IMR-90 (cell line): Measurements from ENCODE around the gene SLC6A11. TPM values are rescaled to one million over a fixed set of nuclear protein-coding genes. Genes with fewer than 3 reads are reported as not detected.

Source experiments
- ATAC-seq: fragments of 200-7000 bp; cut with Tn5 transposase; 2 replicates; pipeline ENCODE4 v1.9.1; 2020; ENCODE audit warnings: low read depth, mild to moderate bottlenecking, moderate library complexity
- BruUV-seq: library from RNA; stranded (reverse); fragments of 400-500 nt; replicated peaks from 2 replicates; lab custom pipeline; 2021; lab: Mats Ljungman, UMichigan
- CTCF ChIA-PET: fragments of 300-600 bp; formaldehyde crosslinking; extraction: SDS; loops from one replicate; lab custom pipeline; 2021; ENCODE audit warnings: antibody characterized with exemption; lab: Yijun Ruan, JAX
- POLR2A ChIA-PET: fragments of 300-600 bp; sonication (Branson Sonifier 250); formaldehyde crosslinking; loops from one replicate; lab custom pipeline; 2022; ENCODE audit warnings: antibody characterized with exemption; ENCODE audit not compliant: unreplicated experiment; lab: Charles Lee
- DNase-seq: peaks from one replicate; pipeline ENCODE4 v3.0.0; 2013
- H2AFZ ChIP-seq: replicated peaks from 2 replicates; pipeline ENCODE3; 2013; ENCODE audit warnings: low read length, mild to moderate bottlenecking; ENCODE audit not compliant: poor library complexity
- H2AK5ac ChIP-seq: 2 replicates; pipeline ENCODE4 v1.6.1; 2013; ENCODE audit warnings: low read depth, low read length, inconsistent platforms
- H2AK9ac ChIP-seq: replicated peaks from 2 replicates; pipeline ENCODE3; 2013; ENCODE audit warnings: mild to moderate bottlenecking, low read depth, low read length, moderate library complexity; ENCODE audit not compliant: poor library complexity
- H2BK120ac ChIP-seq: 2 replicates; pipeline ENCODE4 v1.6.1; 2013; ENCODE audit warnings: low read depth, low read length, inconsistent platforms
- H2BK15ac ChIP-seq: 3 replicates; pipeline ENCODE4 v1.6.1; 2013; ENCODE audit warnings: low read depth, low read length, inconsistent platforms
- H2BK20ac ChIP-seq: 2 replicates; pipeline ENCODE4 v1.6.1; 2013; ENCODE audit warnings: low read depth, mild to moderate bottlenecking, inconsistent platforms, low read length, moderate library complexity
- H2BK5ac ChIP-seq: 2 replicates; pipeline ENCODE4 v1.6.1; 2013; ENCODE audit warnings: mild to moderate bottlenecking, low read depth, low read length, inconsistent platforms; ENCODE audit not compliant: poor library complexity, severe bottlenecking
- H3K14ac ChIP-seq: replicated peaks from 2 replicates; pipeline ENCODE4 v1.6.1; 2013; ENCODE audit warnings: low read depth, low read length, inconsistent platforms
- H3K18ac ChIP-seq: 2 replicates; pipeline ENCODE4 v1.6.1; 2013; ENCODE audit warnings: low read depth, low read length, control low read depth
- H3K23ac ChIP-seq: 2 replicates; pipeline ENCODE4 v1.6.1; 2013; ENCODE audit warnings: low read depth, low read length, inconsistent platforms
- H3K27ac ChIP-seq: 2 replicates; pipeline ENCODE4 v1.5.1; 2013; ENCODE audit warnings: mild to moderate bottlenecking, control low read depth, low read length; ENCODE audit not compliant: insufficient read depth
- H3K27me3 ChIP-seq: 2 replicates; pipeline ENCODE4 v1.6.1; 2013; ENCODE audit warnings: low read length; ENCODE audit not compliant: control insufficient read depth, insufficient read depth
- H3K36me3 ChIP-seq: 2 replicates; pipeline ENCODE4 v1.6.1; 2013; ENCODE audit warnings: low read length, mixed read lengths; ENCODE audit not compliant: control insufficient read depth, insufficient read depth
- H3K4ac ChIP-seq: 2 replicates; pipeline ENCODE4 v1.6.1; 2013; ENCODE audit warnings: low read depth, low read length, inconsistent platforms
- H3K4me1 ChIP-seq: 2 replicates; pipeline ENCODE4 v1.6.1; 2013; ENCODE audit warnings: low read length, mixed read lengths; ENCODE audit not compliant: control insufficient read depth, insufficient read depth
- H3K4me2 ChIP-seq: 2 replicates; pipeline ENCODE4 v1.6.1; 2013; ENCODE audit warnings: low read depth, mild to moderate bottlenecking, control low read depth, low read length, moderate library complexity
- H3K4me3 ChIP-seq: 2 replicates; pipeline ENCODE4 v1.5.1; 2013; ENCODE audit warnings: low read depth, mild to moderate bottlenecking, control low read depth, low read length, moderate library complexity; ENCODE audit not compliant: insufficient read depth
- H3K56ac ChIP-seq: 2 replicates; pipeline ENCODE4 v1.6.1; 2013; ENCODE audit warnings: low read length, inconsistent platforms; ENCODE audit not compliant: insufficient read depth; ENCODE audit errors: extremely low read depth
- H3K79me1 ChIP-seq, 2 experiments: 2 replicates each; pipeline ENCODE4 v1.6.1; 2013; ENCODE audit warnings: low read length in 2 of 2, inconsistent platforms in 1 of 2, low read depth in 1 of 2
- H3K9ac ChIP-seq: 2 replicates; pipeline ENCODE4 v1.6.1; 2013; ENCODE audit warnings: low read depth, low read length, control low read depth
- H3K9me1 ChIP-seq: 2 replicates; pipeline ENCODE4 v1.6.1; 2013; ENCODE audit warnings: low read length, inconsistent platforms; ENCODE audit not compliant: insufficient read depth
- H3K9me3 ChIP-seq: 2 replicates; pipeline ENCODE4 v1.6.1; 2013; ENCODE audit warnings: low read length; ENCODE audit not compliant: control insufficient read depth, insufficient read depth
- H4K20me1 ChIP-seq: 2 replicates; pipeline ENCODE4 v1.6.1; 2013; ENCODE audit warnings: low read length, inconsistent platforms; ENCODE audit not compliant: insufficient read depth
- H4K5ac ChIP-seq: 2 replicates; pipeline ENCODE4 v1.6.1; 2013; ENCODE audit warnings: mild to moderate bottlenecking, low read depth, low read length, control low read depth
- H4K8ac ChIP-seq, 2 experiments: 2 replicates each; pipeline ENCODE4 v1.6.1; 2013; ENCODE audit warnings: low read depth in 2 of 2, low read length in 2 of 2, control low read depth in 1 of 2, inconsistent platforms in 1 of 2
- H4K91ac ChIP-seq: 2 replicates; pipeline ENCODE4 v1.6.1; 2013; ENCODE audit warnings: low read depth, low read length, inconsistent platforms; ENCODE audit not compliant: insufficient read depth
- FOS ChIP-seq: fragments of 150-350 bp; IDR thresholded peaks from 2 replicates; pipeline ENCODE4 v1.6.1; 2016; ENCODE audit warnings: low read depth, low read length
- MXI1 ChIP-seq: IDR thresholded peaks from 2 replicates; pipeline ENCODE4 v1.6.1; 2012; ENCODE audit warnings: low read depth, mild to moderate bottlenecking, low read length, moderate library complexity, borderline replicate concordance
- POLR2A ChIP-seq: IDR thresholded peaks from 2 replicates; pipeline ENCODE4 v1.6.1; 2012; ENCODE audit warnings: mild to moderate bottlenecking, low read depth, low read length
- SMC3 ChIP-seq: fragments of 150-350 bp; IDR thresholded peaks from 2 replicates; pipeline ENCODE4 v1.6.1; 2016; ENCODE audit warnings: low read depth, mild to moderate bottlenecking, antibody characterized with exemption, low read length, moderate library complexity
- WGBS, 2 experiments: methylation state at CpG; one replicate each; pipeline versions ENCODE4 v1.1.5 to v1.1.7; 2013; ENCODE audit warnings: missing lambda C conversion rate in 2 of 2; ENCODE audit not compliant: insufficient read length in 1 of 2; ENCODE audit errors: extremely low coverage in 2 of 2; 5-methylcytosine and 5-hydroxymethylcytosine counted together
- dilution Hi-C: fragments of 300-500 bp; cut with HindIII; formaldehyde crosslinking; loops from one replicate; pipeline ENCODE4 v1.14.3; 2018; ENCODE audit warnings: low sequenced_read_pairs; ENCODE audit not compliant: unreplicated experiment
- in situ Hi-C: fragments of 300-500 bp; cut with MboI; formaldehyde crosslinking; loops from 3 replicates; pipeline ENCODE4 v1.14.3; 2019; ENCODE audit warnings: low sequenced_read_pairs, inconsistent platforms, mixed read lengths
- intact Hi-C: fragments of 100-400 bp; cut with micrococcal nuclease; formaldehyde crosslinking; loops from 2 replicates; pipeline ENCODE4 v1.10.0; 2022
- polyA plus RNA-seq, 3 experiments: library from polyadenylated mRNA; depleted of rRNA; stranded (reverse); fragments of >200 nt; gene quantifications; 2 replicates each; pipeline ENCODE4 v1.2.3, GENCODE V29; 2012; ENCODE audit warnings: low replicate concordance in 1 of 3
- total RNA-seq: library from RNA; depleted of rRNA; stranded (reverse); fragments of >200 nt; gene quantifications from 2 replicates; pipeline ENCODE4 v1.2.3, GENCODE V29; 2012
- TF ChIP-seq, protein P1 (sequence below): fragments of 150-350 bp; IDR thresholded peaks from 2 replicates; pipeline ENCODE4 v1.6.1; 2016; ENCODE audit warnings: low read depth, mild to moderate bottlenecking, low read length, moderate library complexity, borderline replicate concordance
- TF ChIP-seq, protein P2 (sequence below): conservative IDR thresholded peaks from 2 replicates; pipeline ENCODE4 v1.5.1; 2012; ENCODE audit warnings: mild to moderate bottlenecking, low read depth, low read length, improper control_type of control experiment
- TF ChIP-seq, protein P3 (sequence below): fragments of 150-350 bp; IDR thresholded peaks from 2 replicates; pipeline ENCODE4 v1.6.1; 2017; ENCODE audit warnings: mild to moderate bottlenecking, antibody characterized with exemption, low read length, low read depth

Gene SLC6A11
- total and polyA plus RNA-seq, 2 of the 4 experiments (the other 2 are of a cell fraction), result not detected

DNA sequence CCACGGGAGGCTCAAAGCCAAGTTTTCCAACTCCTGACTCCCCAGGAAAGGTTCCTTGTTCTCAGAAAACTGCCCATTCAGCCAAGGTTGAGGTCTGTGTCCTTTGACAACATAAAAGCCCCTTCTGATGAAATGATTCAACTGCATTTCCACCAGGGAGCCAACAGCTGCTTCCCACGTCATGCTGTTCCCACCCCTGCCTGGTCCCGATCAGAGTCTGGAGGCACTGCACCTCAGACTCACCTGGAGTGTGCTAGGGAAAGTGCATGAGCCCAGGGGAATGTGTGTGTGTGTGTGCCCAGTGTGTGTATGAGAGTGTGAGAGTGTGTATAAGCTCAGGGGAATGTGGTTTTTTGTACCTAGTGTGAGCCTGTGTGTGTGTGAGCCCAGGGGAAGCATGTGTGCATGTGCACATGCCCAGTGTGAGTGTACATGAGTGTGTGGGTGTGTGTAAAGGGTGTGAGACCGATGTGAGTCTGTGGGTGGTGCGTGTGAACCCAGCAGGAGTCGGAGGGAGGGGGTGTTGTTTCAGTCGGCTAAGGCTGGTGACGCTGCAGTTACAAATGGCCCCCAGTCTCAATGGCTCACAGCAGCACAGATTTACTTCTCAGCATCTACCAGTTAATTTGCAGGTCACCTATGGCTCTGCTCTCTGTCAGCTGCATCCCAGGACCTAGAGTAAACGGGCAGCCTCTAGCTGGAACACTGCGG is 156.2 kb downstream of the SLC6A11 start:
- no peak overlapping the region for H2AK5ac ChIP-seq
- POLR2A ChIA-PET, result no interaction called here
- BruUV-seq, result no TSS peak
- peak overlapping the region; percentile 62 for H2AFZ ChIP-seq
- H3K27me3 ChIP-seq, result peaks cover 23% of the 10 kb centered on the region
- H3K4me2 ChIP-seq, result no peak overlapping the region
- no peak overlapping the region for H3K4me3 ChIP-seq
- H2BK5ac ChIP-seq, result no peak overlapping the region
- H3K4ac ChIP-seq, result no peak overlapping the region
- ATAC-seq (no peak), DNase-seq (no peak)
- H3K36me3 ChIP-seq, result no peaks in the 10 kb centered on the region
- H4K20me1 ChIP-seq, result no peaks in the 10 kb centered on the region
- no peak overlapping the region for H3K56ac ChIP-seq
- no peak overlapping the region for H4K91ac ChIP-seq
- 5% methylated on average over 3 of the region's 10 CpGs; no CpG with 5 or more reads in 1 of the 2 experiments for WGBS, 2 experiments
- no peaks in the 10 kb centered on the region for H3K79me1 ChIP-seq
- H3K23ac ChIP-seq, result no peak overlapping the region
- dilution Hi-C loops, result no loop called here
- no peak overlapping the region for H2BK20ac ChIP-seq
- in situ Hi-C loops, result no loop called here
- no peak overlapping the region for H4K5ac ChIP-seq
- no peaks in the 10 kb centered on the region for H3K9me3 ChIP-seq
- H4K8ac ChIP-seq, result no peak overlapping the region
- no peak overlapping the region for H2BK15ac ChIP-seq
- TF ChIP-seq, protein P1, sequence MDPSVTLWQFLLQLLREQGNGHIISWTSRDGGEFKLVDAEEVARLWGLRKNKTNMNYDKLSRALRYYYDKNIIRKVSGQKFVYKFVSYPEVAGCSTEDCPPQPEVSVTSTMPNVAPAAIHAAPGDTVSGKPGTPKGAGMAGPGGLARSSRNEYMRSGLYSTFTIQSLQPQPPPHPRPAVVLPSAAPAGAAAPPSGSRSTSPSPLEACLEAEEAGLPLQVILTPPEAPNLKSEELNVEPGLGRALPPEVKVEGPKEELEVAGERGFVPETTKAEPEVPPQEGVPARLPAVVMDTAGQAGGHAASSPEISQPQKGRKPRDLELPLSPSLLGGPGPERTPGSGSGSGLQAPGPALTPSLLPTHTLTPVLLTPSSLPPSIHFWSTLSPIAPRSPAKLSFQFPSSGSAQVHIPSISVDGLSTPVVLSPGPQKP, result no peak
- TF ChIP-seq SMC3 (no peak), POLR2A (no peak), FOS (no peak), MXI1 (no peak)
- TF ChIP-seq, protein P2, sequence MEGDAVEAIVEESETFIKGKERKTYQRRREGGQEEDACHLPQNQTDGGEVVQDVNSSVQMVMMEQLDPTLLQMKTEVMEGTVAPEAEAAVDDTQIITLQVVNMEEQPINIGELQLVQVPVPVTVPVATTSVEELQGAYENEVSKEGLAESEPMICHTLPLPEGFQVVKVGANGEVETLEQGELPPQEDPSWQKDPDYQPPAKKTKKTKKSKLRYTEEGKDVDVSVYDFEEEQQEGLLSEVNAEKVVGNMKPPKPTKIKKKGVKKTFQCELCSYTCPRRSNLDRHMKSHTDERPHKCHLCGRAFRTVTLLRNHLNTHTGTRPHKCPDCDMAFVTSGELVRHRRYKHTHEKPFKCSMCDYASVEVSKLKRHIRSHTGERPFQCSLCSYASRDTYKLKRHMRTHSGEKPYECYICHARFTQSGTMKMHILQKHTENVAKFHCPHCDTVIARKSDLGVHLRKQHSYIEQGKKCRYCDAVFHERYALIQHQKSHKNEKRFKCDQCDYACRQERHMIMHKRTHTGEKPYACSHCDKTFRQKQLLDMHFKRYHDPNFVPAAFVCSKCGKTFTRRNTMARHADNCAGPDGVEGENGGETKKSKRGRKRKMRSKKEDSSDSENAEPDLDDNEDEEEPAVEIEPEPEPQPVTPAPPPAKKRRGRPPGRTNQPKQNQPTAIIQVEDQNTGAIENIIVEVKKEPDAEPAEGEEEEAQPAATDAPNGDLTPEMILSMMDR, result no peak
- TF ChIP-seq, protein P3, sequence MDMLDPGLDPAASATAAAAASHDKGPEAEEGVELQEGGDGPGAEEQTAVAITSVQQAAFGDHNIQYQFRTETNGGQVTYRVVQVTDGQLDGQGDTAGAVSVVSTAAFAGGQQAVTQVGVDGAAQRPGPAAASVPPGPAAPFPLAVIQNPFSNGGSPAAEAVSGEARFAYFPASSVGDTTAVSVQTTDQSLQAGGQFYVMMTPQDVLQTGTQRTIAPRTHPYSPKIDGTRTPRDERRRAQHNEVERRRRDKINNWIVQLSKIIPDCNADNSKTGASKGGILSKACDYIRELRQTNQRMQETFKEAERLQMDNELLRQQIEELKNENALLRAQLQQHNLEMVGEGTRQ, result no peak
- no peak overlapping the region for H3K14ac ChIP-seq
- no peaks in the 10 kb centered on the region for H3K4me1 ChIP-seq
- intact Hi-C loops, result no loop called here
- H3K18ac ChIP-seq, result no peak overlapping the region
- H2BK120ac ChIP-seq, result no peak overlapping the region
- CTCF ChIA-PET, result no interaction called here
- no peaks in the 10 kb centered on the region; the same call in 1 of the 2 replicates for H3K9me1 ChIP-seq
- no peak overlapping the region for H3K27ac ChIP-seq
- H2AK9ac ChIP-seq, result no peak overlapping the region
- H3K9ac ChIP-seq, result no peak overlapping the region
